ENCODE measurements around the gene PCLO. TPM values are rescaled to one million over a fixed set of nuclear protein-coding genes. Genes with fewer than 3 reads are reported as not detected.

The PCLO gene
- total RNA-seq, 1 experiment from 2014 or later, result 3.0 TPM

DNA sequence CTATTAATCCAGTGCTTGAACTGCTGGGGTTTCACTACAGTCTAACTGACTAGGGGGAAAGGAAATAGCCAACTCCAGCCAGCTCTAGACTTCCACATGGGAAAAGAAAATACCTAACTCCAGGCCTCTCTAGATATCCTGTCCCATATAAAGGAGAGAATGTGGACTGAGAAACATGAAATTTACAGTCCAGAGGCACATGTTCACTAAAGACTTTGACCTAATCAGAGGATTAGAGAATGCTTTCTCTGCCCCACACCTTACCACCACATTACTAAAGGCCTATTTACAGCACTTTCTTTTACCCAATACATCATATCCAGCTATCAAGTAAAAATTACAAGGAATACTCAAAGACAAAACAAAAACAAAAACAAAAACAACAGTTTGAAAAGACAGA is 164.2 kb downstream of the PCLO start (continued):
- TF ChIP-seq, protein P1, sequence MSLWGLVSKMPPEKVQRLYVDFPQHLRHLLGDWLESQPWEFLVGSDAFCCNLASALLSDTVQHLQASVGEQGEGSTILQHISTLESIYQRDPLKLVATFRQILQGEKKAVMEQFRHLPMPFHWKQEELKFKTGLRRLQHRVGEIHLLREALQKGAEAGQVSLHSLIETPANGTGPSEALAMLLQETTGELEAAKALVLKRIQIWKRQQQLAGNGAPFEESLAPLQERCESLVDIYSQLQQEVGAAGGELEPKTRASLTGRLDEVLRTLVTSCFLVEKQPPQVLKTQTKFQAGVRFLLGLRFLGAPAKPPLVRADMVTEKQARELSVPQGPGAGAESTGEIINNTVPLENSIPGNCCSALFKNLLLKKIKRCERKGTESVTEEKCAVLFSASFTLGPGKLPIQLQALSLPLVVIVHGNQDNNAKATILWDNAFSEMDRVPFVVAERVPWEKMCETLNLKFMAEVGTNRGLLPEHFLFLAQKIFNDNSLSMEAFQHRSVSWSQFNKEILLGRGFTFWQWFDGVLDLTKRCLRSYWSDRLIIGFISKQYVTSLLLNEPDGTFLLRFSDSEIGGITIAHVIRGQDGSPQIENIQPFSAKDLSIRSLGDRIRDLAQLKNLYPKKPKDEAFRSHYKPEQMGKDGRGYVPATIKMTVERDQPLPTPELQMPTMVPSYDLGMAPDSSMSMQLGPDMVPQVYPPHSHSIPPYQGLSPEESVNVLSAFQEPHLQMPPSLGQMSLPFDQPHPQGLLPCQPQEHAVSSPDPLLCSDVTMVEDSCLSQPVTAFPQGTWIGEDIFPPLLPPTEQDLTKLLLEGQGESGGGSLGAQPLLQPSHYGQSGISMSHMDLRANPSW (CRISPR knock-in tag; conservative IDR thresholded peaks at IDR 0.05; ENCODE audit: low read depth), result no peak
- TF ChIP-seq SOX15 (CRISPR knock-in tag; IDR thresholded peaks at IDR 0.05), result no peak
- TF ChIP-seq, protein P2, sequence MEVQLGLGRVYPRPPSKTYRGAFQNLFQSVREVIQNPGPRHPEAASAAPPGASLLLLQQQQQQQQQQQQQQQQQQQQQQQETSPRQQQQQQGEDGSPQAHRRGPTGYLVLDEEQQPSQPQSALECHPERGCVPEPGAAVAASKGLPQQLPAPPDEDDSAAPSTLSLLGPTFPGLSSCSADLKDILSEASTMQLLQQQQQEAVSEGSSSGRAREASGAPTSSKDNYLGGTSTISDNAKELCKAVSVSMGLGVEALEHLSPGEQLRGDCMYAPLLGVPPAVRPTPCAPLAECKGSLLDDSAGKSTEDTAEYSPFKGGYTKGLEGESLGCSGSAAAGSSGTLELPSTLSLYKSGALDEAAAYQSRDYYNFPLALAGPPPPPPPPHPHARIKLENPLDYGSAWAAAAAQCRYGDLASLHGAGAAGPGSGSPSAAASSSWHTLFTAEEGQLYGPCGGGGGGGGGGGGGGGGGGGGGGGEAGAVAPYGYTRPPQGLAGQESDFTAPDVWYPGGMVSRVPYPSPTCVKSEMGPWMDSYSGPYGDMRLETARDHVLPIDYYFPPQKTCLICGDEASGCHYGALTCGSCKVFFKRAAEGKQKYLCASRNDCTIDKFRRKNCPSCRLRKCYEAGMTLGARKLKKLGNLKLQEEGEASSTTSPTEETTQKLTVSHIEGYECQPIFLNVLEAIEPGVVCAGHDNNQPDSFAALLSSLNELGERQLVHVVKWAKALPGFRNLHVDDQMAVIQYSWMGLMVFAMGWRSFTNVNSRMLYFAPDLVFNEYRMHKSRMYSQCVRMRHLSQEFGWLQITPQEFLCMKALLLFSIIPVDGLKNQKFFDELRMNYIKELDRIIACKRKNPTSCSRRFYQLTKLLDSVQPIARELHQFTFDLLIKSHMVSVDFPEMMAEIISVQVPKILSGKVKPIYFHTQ (CRISPR knock-in tag; IDR thresholded peaks at IDR 0.05), result no peak
- no peak for TF ChIP-seq ETV6 (CRISPR knock-in tag; IDR thresholded peaks at IDR 0.05)

DNA sequence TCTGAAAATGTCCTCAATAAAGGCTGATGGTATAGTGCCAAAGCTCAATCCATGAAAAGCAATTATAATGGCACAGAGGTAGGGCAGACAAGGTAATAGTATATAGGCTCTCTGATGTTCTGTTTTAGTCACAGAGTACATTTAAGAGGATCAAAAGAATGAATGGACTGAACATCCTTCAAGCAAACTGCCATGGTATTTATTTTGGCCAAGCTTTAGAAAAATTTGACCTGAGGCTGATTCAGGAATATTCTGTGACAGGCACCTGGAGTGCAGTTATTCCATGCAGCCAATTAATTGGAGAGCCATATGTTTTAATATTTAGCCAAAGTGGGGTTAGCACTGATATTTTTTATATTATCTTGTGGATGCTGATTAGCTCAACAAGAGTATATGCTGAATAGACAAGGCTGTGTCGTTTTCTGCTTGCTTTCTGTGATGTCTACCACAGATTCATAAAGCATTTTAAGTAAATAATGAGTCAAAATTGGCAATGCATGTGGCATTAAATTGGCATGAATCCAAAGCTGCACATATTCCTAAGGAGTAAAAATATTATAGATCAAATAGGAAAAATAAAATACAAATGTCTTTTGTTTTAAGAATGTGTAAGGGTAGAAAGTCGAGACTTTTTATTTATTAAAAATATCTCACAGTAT is 177.4 kb downstream of the PCLO start:
- POLR2A ChIA-PET, result no interaction called here
- H3K4me1 Mint-ChIP-seq, result peaks cover 3% of the 10 kb centered on the region
- ATAC-seq (no peak), DNase-seq (ENCODE audit: low spot score) (no peak)
- no peaks in the 10 kb centered on the region for H3K27me3 Mint-ChIP-seq (ENCODE audit: low read depth)
- H3K9me3 Mint-ChIP-seq, result no peaks in the 10 kb centered on the region
- no peaks in the 10 kb centered on the region for H3K36me3 Mint-ChIP-seq
- CTCF ChIA-PET, result interaction anchor here (1.1 kb wide), 1 partner anchor 88 kb away, joined by 3 read pairs; no protein-coding TSS in a partner anchor
- H3K27ac Mint-ChIP-seq, result no peak overlapping the region
- H3K4me3 Mint-ChIP-seq, result no peak overlapping the region
- TF ChIP-seq NFE2L1 (CRISPR knock-in tag; IDR thresholded peaks at IDR 0.05) (no peak), SP1 (CRISPR knock-in tag; conservative IDR thresholded peaks at IDR 0.05) (no peak), ZNF232 (CRISPR knock-in tag; IDR thresholded peaks at IDR 0.05) (no peak), TCF7 (CRISPR knock-in tag; IDR thresholded peaks at IDR 0.05; ENCODE audit: low read depth) (no peak), NR3C1 (CRISPR knock-in tag; conservative IDR thresholded peaks at IDR 0.05; ENCODE audit: low read depth) (no peak), PRRX2 (CRISPR knock-in tag; IDR thresholded peaks at IDR 0.05) (no peak), ZNF671 (CRISPR knock-in tag; IDR thresholded peaks at IDR 0.05) (no peak), RELA (CRISPR knock-in tag; IDR thresholded peaks at IDR 0.05; ENCODE audit: borderline replicate concordance) (no peak)
- TF ChIP-seq, protein P3, sequence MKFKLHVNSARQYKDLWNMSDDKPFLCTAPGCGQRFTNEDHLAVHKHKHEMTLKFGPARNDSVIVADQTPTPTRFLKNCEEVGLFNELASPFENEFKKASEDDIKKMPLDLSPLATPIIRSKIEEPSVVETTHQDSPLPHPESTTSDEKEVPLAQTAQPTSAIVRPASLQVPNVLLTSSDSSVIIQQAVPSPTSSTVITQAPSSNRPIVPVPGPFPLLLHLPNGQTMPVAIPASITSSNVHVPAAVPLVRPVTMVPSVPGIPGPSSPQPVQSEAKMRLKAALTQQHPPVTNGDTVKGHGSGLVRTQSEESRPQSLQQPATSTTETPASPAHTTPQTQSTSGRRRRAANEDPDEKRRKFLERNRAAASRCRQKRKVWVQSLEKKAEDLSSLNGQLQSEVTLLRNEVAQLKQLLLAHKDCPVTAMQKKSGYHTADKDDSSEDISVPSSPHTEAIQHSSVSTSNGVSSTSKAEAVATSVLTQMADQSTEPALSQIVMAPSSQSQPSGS (CRISPR knock-in tag; IDR thresholded peaks at IDR 0.05; ENCODE audit: borderline replicate concordance, low read depth), result no peak
- TF ChIP-seq, protein P1 (CRISPR knock-in tag; conservative IDR thresholded peaks at IDR 0.05; ENCODE audit: low read depth), result no peak
- TF ChIP-seq, protein P4, sequence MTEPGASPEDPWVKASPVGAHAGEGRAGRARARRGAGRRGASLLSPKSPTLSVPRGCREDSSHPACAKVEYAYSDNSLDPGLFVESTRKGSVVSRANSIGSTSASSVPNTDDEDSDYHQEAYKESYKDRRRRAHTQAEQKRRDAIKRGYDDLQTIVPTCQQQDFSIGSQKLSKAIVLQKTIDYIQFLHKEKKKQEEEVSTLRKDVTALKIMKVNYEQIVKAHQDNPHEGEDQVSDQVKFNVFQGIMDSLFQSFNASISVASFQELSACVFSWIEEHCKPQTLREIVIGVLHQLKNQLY (CRISPR knock-in tag; IDR thresholded peaks at IDR 0.05), result no peak
- TF ChIP-seq, protein P5, sequence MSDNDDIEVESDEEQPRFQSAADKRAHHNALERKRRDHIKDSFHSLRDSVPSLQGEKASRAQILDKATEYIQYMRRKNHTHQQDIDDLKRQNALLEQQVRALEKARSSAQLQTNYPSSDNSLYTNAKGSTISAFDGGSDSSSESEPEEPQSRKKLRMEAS (CRISPR knock-in tag; IDR thresholded peaks at IDR 0.05), result no peak
- TF ChIP-seq, protein P6, sequence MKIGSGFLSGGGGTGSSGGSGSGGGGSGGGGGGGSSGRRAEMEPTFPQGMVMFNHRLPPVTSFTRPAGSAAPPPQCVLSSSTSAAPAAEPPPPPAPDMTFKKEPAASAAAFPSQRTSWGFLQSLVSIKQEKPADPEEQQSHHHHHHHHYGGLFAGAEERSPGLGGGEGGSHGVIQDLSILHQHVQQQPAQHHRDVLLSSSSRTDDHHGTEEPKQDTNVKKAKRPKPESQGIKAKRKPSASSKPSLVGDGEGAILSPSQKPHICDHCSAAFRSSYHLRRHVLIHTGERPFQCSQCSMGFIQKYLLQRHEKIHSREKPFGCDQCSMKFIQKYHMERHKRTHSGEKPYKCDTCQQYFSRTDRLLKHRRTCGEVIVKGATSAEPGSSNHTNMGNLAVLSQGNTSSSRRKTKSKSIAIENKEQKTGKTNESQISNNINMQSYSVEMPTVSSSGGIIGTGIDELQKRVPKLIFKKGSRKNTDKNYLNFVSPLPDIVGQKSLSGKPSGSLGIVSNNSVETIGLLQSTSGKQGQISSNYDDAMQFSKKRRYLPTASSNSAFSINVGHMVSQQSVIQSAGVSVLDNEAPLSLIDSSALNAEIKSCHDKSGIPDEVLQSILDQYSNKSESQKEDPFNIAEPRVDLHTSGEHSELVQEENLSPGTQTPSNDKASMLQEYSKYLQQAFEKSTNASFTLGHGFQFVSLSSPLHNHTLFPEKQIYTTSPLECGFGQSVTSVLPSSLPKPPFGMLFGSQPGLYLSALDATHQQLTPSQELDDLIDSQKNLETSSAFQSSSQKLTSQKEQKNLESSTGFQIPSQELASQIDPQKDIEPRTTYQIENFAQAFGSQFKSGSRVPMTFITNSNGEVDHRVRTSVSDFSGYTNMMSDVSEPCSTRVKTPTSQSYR (CRISPR knock-in tag; IDR thresholded peaks at IDR 0.05), result no peak
- TF ChIP-seq, protein P7, sequence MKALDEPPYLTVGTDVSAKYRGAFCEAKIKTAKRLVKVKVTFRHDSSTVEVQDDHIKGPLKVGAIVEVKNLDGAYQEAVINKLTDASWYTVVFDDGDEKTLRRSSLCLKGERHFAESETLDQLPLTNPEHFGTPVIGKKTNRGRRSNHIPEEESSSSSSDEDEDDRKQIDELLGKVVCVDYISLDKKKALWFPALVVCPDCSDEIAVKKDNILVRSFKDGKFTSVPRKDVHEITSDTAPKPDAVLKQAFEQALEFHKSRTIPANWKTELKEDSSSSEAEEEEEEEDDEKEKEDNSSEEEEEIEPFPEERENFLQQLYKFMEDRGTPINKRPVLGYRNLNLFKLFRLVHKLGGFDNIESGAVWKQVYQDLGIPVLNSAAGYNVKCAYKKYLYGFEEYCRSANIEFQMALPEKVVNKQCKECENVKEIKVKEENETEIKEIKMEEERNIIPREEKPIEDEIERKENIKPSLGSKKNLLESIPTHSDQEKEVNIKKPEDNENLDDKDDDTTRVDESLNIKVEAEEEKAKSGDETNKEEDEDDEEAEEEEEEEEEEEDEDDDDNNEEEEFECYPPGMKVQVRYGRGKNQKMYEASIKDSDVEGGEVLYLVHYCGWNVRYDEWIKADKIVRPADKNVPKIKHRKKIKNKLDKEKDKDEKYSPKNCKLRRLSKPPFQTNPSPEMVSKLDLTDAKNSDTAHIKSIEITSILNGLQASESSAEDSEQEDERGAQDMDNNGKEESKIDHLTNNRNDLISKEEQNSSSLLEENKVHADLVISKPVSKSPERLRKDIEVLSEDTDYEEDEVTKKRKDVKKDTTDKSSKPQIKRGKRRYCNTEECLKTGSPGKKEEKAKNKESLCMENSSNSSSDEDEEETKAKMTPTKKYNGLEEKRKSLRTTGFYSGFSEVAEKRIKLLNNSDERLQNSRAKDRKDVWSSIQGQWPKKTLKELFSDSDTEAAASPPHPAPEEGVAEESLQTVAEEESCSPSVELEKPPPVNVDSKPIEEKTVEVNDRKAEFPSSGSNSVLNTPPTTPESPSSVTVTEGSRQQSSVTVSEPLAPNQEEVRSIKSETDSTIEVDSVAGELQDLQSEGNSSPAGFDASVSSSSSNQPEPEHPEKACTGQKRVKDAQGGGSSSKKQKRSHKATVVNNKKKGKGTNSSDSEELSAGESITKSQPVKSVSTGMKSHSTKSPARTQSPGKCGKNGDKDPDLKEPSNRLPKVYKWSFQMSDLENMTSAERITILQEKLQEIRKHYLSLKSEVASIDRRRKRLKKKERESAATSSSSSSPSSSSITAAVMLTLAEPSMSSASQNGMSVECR (CRISPR knock-in tag; IDR thresholded peaks at IDR 0.05; ENCODE audit: borderline replicate concordance), result no peak

Measured in WTC11 (cell line).